HEK293T (cell line): ENCODE results near the gene GSTP1.

Experiments used
- ELF4 ChIP-seq: fragments of 450-650 bp; IDR thresholded peaks from 2 replicates; pipeline ENCODE4 v1.6.1; 2017; ENCODE audit warnings: antibody characterized with exemption
- FOXA1 ChIP-seq: fragments of 450-650 bp; IDR thresholded peaks from 2 replicates; pipeline ENCODE4 v1.6.1; 2016; ENCODE audit warnings: mild to moderate bottlenecking
- FOXK2 ChIP-seq: fragments of 450-650 bp; IDR thresholded peaks from 2 replicates; pipeline ENCODE4 v1.6.1; 2016; ENCODE audit warnings: mild to moderate bottlenecking
- FOXM1 ChIP-seq: fragments of 450-650 bp; IDR thresholded peaks from 2 replicates; pipeline ENCODE4 v1.6.1; 2017; ENCODE audit warnings: mild to moderate bottlenecking, borderline replicate concordance
- HDGF ChIP-seq: fragments of 450-650 bp; IDR thresholded peaks from 2 replicates; pipeline ENCODE4 v1.6.1; 2017; ENCODE audit warnings: antibody characterized with exemption, borderline replicate concordance
- TARDBP ChIP-seq: fragments of 450-650 bp; IDR thresholded peaks from 2 replicates; pipeline ENCODE4 v1.6.1; 2016

DNA sequence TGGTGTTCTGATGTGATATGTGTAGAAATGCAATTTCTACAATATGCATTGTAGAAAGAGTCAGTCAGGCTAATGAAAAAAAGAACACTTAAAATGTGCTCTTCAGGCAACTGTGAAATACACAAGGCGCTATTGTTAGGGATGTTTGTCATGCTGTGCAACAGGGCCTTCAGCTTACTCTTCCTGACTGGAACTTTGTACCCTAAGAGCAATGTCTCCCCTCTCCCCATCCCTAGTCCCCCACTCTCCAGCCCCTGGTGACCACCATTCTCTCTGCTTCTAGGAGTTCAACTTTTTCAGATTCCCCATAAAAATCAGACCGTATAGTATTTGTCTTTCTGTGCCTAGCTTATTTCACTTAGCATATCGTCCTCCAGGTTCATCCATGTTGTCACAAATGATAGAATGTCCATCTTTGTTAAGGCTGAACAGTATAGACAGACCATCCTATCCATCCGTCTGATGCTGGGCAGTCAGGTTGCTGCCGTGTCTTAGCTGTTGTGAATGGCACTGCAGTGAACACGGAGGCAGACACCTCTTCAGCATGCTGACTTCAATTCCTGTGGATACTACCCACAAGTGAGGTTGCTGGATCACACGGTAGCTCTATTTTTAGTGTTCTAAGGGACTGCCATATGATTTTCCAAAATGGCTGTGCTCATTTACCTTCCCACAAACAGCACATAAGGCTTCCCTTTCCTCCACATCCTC lies 33.8 kb downstream of the GSTP1 start:
- TF ChIP-seq HDGF (no peak), FOXA1 (no peak), TARDBP (no peak), FOXM1 (no peak), FOXK2 (no peak), ELF4 (no peak)
